Breast epithelium (tissue), 3 donors: ENCODE results near the gene PARM1.

Experiments
- CTCF ChIP-seq, 3 donors: fragments of 450-650 bp; IDR thresholded peaks; one replicate each; pipeline ENCODE4 v1.5.1; 2016 to 2017; ENCODE audit warnings: antibody characterized with exemption in 3 of 3, mild to moderate bottlenecking in 3 of 3, moderate library complexity in 3 of 3
- POLR2AphosphoS5 ChIP-seq, 3 donors: sonication (generic); formaldehyde crosslinking; IDR thresholded peaks; one replicate each; pipeline ENCODE4 v1.6.1; 2017; ENCODE audit warnings: antibody characterized with exemption in 3 of 3

- TF ChIP-seq CTCF (IDR thresholded peaks at IDR 0.05): peak in 2 of 3 donors; percentile 34 to 45
- TF ChIP-seq POLR2AphosphoS5 (IDR thresholded peaks at IDR 0.05): no peak
These were observed at the start of gene PARM1 for GRCh38 chr4:74932832-74933561.
